GM18520 (cell line): ENCODE results near the gene EIF3D.

ENCODE experiments used
- ATAC-seq: cut with Tn5 transposase; IDR thresholded peaks from one replicate; pipeline ENCODE4 v1.9.1; 2021; ENCODE audit not compliant: unreplicated experiment

The EIF3D gene

GRCh38 chr22:36510384-36510783, 18.6 kb downstream of the EIF3D start:
- no peak for ATAC-seq

- ATAC-seq: no peak
Observed at GRCh38 chr22:36507518-36508010, 21.4 kb downstream of the EIF3D start.

GRCh38 chr22:36506637-36507517, 22.1 kb downstream of the EIF3D start, which contains the start of gene FOXRED2:
Gene FOXRED2 (minus strand): TSS chr22:36507040. CDS start chr22:36506422, 618 bp downstream.
- ATAC-seq: peak; percentile 67

GRCh38 chr22:36505998-36506635, 22.8 kb downstream of the EIF3D start:
- no peak for ATAC-seq

- no peak for ATAC-seq
Observed at GRCh38 chr22:36497910-36498665, 30.9 kb downstream of the EIF3D start.

GRCh38 chr22:36493690-36494110, 35.3 kb downstream of the EIF3D start:
- ATAC-seq: no peak

- no peak for ATAC-seq
Observed at GRCh38 chr22:36492109-36492508, 36.9 kb downstream of the EIF3D start.

- no peak for ATAC-seq
Observed at GRCh38 chr22:36491155-36491554, 37.8 kb downstream of the EIF3D start.

GRCh38 chr22:36486619-36487384, 42.2 kb downstream of the EIF3D start:
- ATAC-seq: no peak

GRCh38 chr22:36481393-36482168, 47.4 kb downstream of the EIF3D start, which contains the start of gene TXN2:
Gene TXN2 (minus strand): TSS chr22:36481640. CDS start chr22:36480837, 803 bp downstream.
- ATAC-seq: peak; percentile 65

- ATAC-seq: peak; percentile 41
Observed at GRCh38 chr22:36480941-36481392, 48.0 kb downstream of the EIF3D start.

GRCh38 chr22:36478966-36479365, 50.0 kb downstream of the EIF3D start:
- no peak for ATAC-seq

- no peak for ATAC-seq
Observed at GRCh38 chr22:36475341-36475740, 53.6 kb downstream of the EIF3D start.

- no peak for ATAC-seq
Observed at GRCh38 chr22:36472689-36473088, 56.3 kb downstream of the EIF3D start.

GRCh38 chr22:36471341-36471821, 57.6 kb downstream of the EIF3D start:
- ATAC-seq: no peak

GRCh38 chr22:36470994-36471331, 58.0 kb downstream of the EIF3D start:
- no peak for ATAC-seq

- ATAC-seq: no peak
Observed at GRCh38 chr22:36470162-36470993, 58.6 kb downstream of the EIF3D start.

- no peak for ATAC-seq
Observed at GRCh38 chr22:36469094-36469710, 59.8 kb downstream of the EIF3D start.
